CD4-positive, alpha-beta T cell (primary cell): ENCODE measurements around the gene PIP5KL1. TPM values are rescaled to one million over a fixed set of nuclear protein-coding genes. Genes with fewer than 3 reads are reported as not detected.

Experiments used
- ATAC-seq: fragments of 200-7000 bp; cut with Tn5 transposase; one replicate; pipeline ENCODE4 v1.10.0; 2022; ENCODE audit warnings: mild to moderate bottlenecking; ENCODE audit not compliant: poor library complexity
- CTCF ChIA-PET: fragments of 350-600 bp; sonication (Branson Sonifier 250); formaldehyde crosslinking; loops from one replicate; lab custom pipeline; 2021; ENCODE audit warnings: antibody characterized with exemption, inconsistent platforms; lab: Charles Lee
- POLR2A ChIA-PET: fragments of 350-600 bp; sonication (Branson Sonifier 250); formaldehyde crosslinking; loops from one replicate; lab custom pipeline; 2021; ENCODE audit warnings: antibody characterized with exemption, inconsistent platforms; lab: Charles Lee
- DNase-seq, 14 experiments: peaks; one replicate each; pipeline ENCODE4 v3.0.0-alpha.2; 2013 to 2020; ENCODE audit warnings: mixed read lengths in 2 of 14
- H3K27ac ChIP-seq, 2 donors: one replicate each; pipeline versions ENCODE4 v1.5.1 to v1.7.0; 2013; ENCODE audit warnings: low read length in 2 of 2, low read depth in 1 of 2, mild to moderate bottlenecking in 1 of 2
- H3K27me3 ChIP-seq, 2 experiments: 1 replicate in 1 of 2; 2 replicates in 1 of 2; pipeline versions ENCODE4 v1.6.1 to v1.7.0; 2013; ENCODE audit warnings: low read length in 2 of 2, control low read depth in 1 of 2, mild to moderate bottlenecking in 1 of 2, moderate library complexity in 1 of 2; ENCODE audit not compliant: insufficient read depth in 2 of 2, control insufficient read depth in 1 of 2
- H3K36me3 ChIP-seq: one replicate; pipeline ENCODE4 v1.6.1; 2013; ENCODE audit warnings: low read length, control low read depth; ENCODE audit not compliant: insufficient read depth
- H3K4me1 ChIP-seq: one replicate; pipeline ENCODE4 v1.6.1; 2013; ENCODE audit warnings: low read length, control low read depth; ENCODE audit not compliant: insufficient read depth
- H3K4me3 ChIP-seq: one replicate; pipeline ENCODE4 v1.5.1; 2013; ENCODE audit warnings: mild to moderate bottlenecking, low read length, moderate library complexity
- H3K9me3 ChIP-seq, 2 experiments: 1 replicate in 1 of 2; 2 replicates in 1 of 2; pipeline versions ENCODE4 v1.6.1 to v1.7.0; 2013; ENCODE audit warnings: low read length in 2 of 2, mild to moderate bottlenecking in 2 of 2, control low read depth in 1 of 2, moderate library complexity in 1 of 2; ENCODE audit not compliant: control insufficient read depth in 1 of 2, insufficient read depth in 1 of 2
- H3K27ac Mint-ChIP-seq: one replicate; pipeline ENCODE4 v1.8.0; 2020; ENCODE audit warnings: mixed read lengths
- H3K27me3 Mint-ChIP-seq: one replicate; pipeline ENCODE4 v1.8.0; 2021; ENCODE audit warnings: mixed read lengths
- H3K36me3 Mint-ChIP-seq: one replicate; pipeline ENCODE4 v1.8.0; 2021; ENCODE audit warnings: low read depth, mixed read lengths
- H3K4me1 Mint-ChIP-seq: one replicate; pipeline ENCODE4 v1.8.0; 2021; ENCODE audit warnings: low read depth, mixed read lengths
- H3K4me3 Mint-ChIP-seq: one replicate; pipeline ENCODE4 v1.8.0; 2020; ENCODE audit warnings: mild to moderate bottlenecking, mixed read lengths
- H3K9me3 Mint-ChIP-seq: one replicate; pipeline ENCODE4 v1.8.0; 2020; ENCODE audit warnings: mixed read lengths
- intact Hi-C, 2 experiments: fragments of 100-400 bp; cut with DNase I in 1 of 2; cut with micrococcal nuclease in 1 of 2; formaldehyde crosslinking; loops; one replicate each; pipeline versions ENCODE4 v1.15.1 to v1.9.0; 2023 to 2025; cut with DNase I, micrococcal nuclease
- total RNA-seq, 174 experiments: library from RNA in 2 of 174; stranded (reverse) in 2 of 174; gene quantifications; one replicate each; pipeline ENCODE4 v1.2.3 and lab custom pipeline; 2021 to 2026
- TF ChIP-seq, protein P1 (sequence below): fragments of 200-600 bp; IDR thresholded peaks from one replicate; pipeline ENCODE4 v1.8.0; 2022; ENCODE audit warnings: antibody characterized with exemption, mild to moderate bottlenecking

The PIP5KL1 gene
- total RNA-seq, 2 experiments from 2014 or later: 2.9 to 3.3 TPM

DNA sequence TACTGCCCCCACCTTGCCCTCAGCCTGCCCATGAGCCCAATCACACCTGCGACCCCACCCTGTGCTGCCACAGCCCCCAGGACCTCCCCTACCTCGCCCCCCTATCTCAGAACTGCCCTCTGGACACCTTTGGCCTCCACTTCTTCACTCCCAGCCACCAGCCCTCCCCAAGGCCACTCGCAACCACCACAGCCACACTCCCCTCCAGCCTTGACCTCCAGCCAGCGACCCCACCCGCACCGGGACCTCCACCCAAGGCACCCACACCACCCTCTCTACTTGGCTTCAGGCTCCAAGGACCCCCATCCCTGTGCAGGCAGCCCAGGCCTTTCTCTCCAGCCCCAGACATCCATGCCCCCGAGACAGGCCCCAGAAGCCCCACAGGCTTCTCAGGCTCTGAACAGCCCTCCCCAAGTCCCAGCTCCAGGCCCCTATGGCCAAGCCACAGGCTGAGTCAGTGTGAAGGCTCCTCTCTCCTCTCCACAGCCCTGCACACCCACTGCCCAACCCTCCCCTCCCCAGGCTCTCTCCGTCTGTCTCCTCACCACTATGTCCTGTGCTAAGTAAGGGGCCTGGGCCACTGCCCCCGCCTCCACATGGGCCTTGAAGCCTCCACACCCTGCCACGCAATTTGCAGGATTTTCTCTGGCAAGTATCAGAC lies 55.1 kb downstream of the PIP5KL1 start:
- H3K27ac ChIP-seq: no peak overlapping the region
- ChIA-PET CTCF (no interaction called here), POLR2A (no interaction called here)
- Mint-ChIP-seq H3K27ac (no peak overlapping the region), H3K9me3 (no peaks in the 10 kb centered on the region), H3K27me3 (no peaks in the 10 kb centered on the region), H3K36me3 (peaks cover 5% of the 10 kb centered on the region), H3K4me3 (no peak overlapping the region), H3K4me1 (no peaks in the 10 kb centered on the region)
- no peak for DNase-seq
- no peak overlapping the region for H3K4me3 ChIP-seq
- ATAC-seq: no peak
- no peaks in the 10 kb centered on the region for H3K36me3 ChIP-seq
- H3K27me3 ChIP-seq: peaks cover 5 to 6% of the 10 kb centered on the region in 2 experiments
- TF ChIP-seq, protein P1, sequence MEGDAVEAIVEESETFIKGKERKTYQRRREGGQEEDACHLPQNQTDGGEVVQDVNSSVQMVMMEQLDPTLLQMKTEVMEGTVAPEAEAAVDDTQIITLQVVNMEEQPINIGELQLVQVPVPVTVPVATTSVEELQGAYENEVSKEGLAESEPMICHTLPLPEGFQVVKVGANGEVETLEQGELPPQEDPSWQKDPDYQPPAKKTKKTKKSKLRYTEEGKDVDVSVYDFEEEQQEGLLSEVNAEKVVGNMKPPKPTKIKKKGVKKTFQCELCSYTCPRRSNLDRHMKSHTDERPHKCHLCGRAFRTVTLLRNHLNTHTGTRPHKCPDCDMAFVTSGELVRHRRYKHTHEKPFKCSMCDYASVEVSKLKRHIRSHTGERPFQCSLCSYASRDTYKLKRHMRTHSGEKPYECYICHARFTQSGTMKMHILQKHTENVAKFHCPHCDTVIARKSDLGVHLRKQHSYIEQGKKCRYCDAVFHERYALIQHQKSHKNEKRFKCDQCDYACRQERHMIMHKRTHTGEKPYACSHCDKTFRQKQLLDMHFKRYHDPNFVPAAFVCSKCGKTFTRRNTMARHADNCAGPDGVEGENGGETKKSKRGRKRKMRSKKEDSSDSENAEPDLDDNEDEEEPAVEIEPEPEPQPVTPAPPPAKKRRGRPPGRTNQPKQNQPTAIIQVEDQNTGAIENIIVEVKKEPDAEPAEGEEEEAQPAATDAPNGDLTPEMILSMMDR: no peak
- no peaks in the 10 kb centered on the region for H3K9me3 ChIP-seq
- intact Hi-C loops: loop anchor here in 1 of 2 experiments (5.0 kb wide), 1 partner anchor 37 kb away; no protein-coding TSS in a partner anchor
- peaks cover 9% of the 10 kb centered on the region for H3K4me1 ChIP-seq

- peaks cover 5% of the 10 kb centered on the region for H3K36me3 Mint-ChIP-seq
- H3K9me3 Mint-ChIP-seq: no peaks in the 10 kb centered on the region
- H3K27ac Mint-ChIP-seq: no peak overlapping the region
- no peak overlapping the region for H3K4me3 ChIP-seq
- peaks cover 15% of the 10 kb centered on the region for H3K4me1 ChIP-seq
- no peak for DNase-seq
- CTCF ChIA-PET: no interaction called here
- H3K27me3 ChIP-seq: peaks cover 5 to 6% of the 10 kb centered on the region in 2 experiments
- no peaks in the 10 kb centered on the region for H3K27me3 Mint-ChIP-seq
- H3K36me3 ChIP-seq: no peaks in the 10 kb centered on the region
- no peaks in the 10 kb centered on the region for H3K9me3 ChIP-seq
- no peak for ATAC-seq
- H3K4me3 Mint-ChIP-seq: no peak overlapping the region
- H3K4me1 Mint-ChIP-seq: no peaks in the 10 kb centered on the region
- TF ChIP-seq, protein P1: no peak
- POLR2A ChIA-PET: interaction anchor here (0.9 kb wide), 1 partner anchor 8 kb away, joined by 5 read pairs; no protein-coding TSS in a partner anchor
- intact Hi-C loops: loop anchor here in 1 of 2 experiments (5.0 kb wide), 1 partner anchor 38 kb away; no protein-coding TSS in a partner anchor
- H3K27ac ChIP-seq: no peak overlapping the region
Measured at GRCh38 chr9:127874301-127875221, 56.0 kb downstream of the PIP5KL1 start.

GRCh38 chr9:127873886-127874285 lies 56.7 kb downstream of the PIP5KL1 start:
- peaks cover 5% of the 10 kb centered on the region for H3K36me3 Mint-ChIP-seq
- no peaks in the 10 kb centered on the region for H3K4me1 Mint-ChIP-seq
- no peak overlapping the region for H3K27ac Mint-ChIP-seq
- Histone ChIP-seq H3K27ac (no peak overlapping the region), H3K27me3 (peaks cover 5 to 6% of the 10 kb centered on the region in 2 experiments), H3K4me3 (no peak overlapping the region), H3K4me1 (peaks cover 16% of the 10 kb centered on the region), H3K36me3 (no peaks in the 10 kb centered on the region), H3K9me3 (no peaks in the 10 kb centered on the region)
- no peaks in the 10 kb centered on the region for H3K9me3 Mint-ChIP-seq
- DNase-seq: no peak
- TF ChIP-seq, protein P1: no peak
- ChIA-PET POLR2A (interaction anchor here (0.9 kb wide), 1 partner anchor 9 kb away, joined by 5 read pairs; no protein-coding TSS in a partner anchor), CTCF (interaction anchor here (0.5 kb wide), 1 partner anchor 411 kb away, joined by 6 read pairs; no protein-coding TSS in a partner anchor)
- intact Hi-C loops: no loop called here
- H3K4me3 Mint-ChIP-seq: no peak overlapping the region
- no peaks in the 10 kb centered on the region for H3K27me3 Mint-ChIP-seq
- no peak for ATAC-seq
